Cardiac fibroblast (primary cell): ENCODE results near the gene PC.

ENCODE experiments used
- DNase-seq, 2 donors: peaks; one replicate each; pipeline versions ENCODE4 v3.0.0 to v3.0.0-alpha.2; 2010; ENCODE audit warnings: low read depth in 2 of 2
- H3K4me3 ChIP-seq, 2 donors: replicated peaks in 1 of 2; 1 replicate in 1 of 2; 2 replicates in 1 of 2; pipeline ENCODE4 v1.5.1; 2011; ENCODE audit warnings: low read depth in 2 of 2, low read length in 2 of 2, mild to moderate bottlenecking in 2 of 2, moderate library complexity in 1 of 2
- CTCF ChIP-seq: IDR thresholded peaks from one replicate; pipeline ENCODE4 v1.5.1; 2011; ENCODE audit warnings: low read depth, mild to moderate bottlenecking, low read length, inconsistent platforms

The PC gene

GRCh38 chr11:66976925-66977324, 18.7 kb upstream of the PC start:
- H3K4me3 ChIP-seq, result no peak overlapping the region
- no peak for TF ChIP-seq CTCF
- no peak for DNase-seq

- peak; percentile 31 to 34 for DNase-seq
- H3K4me3 ChIP-seq, result no peak overlapping the region
- peak; percentile 79 for TF ChIP-seq CTCF
Observed at GRCh38 chr11:66976028-66976467, 17.9 kb upstream of the PC start.

- DNase-seq, result no peak
- H3K4me3 ChIP-seq, result no peak overlapping the region
Observed at GRCh38 chr11:66975405-66976027, 17.3 kb upstream of the PC start.

GRCh38 chr11:66974724-66975404, 16.7 kb upstream of the PC start, which contains the start of gene C11orf86:
TSS of gene C11orf86 (plus strand) at chr11:66975304. CDS start at chr11:66975363, 59 bp downstream.
- H3K4me3 ChIP-seq, result no peak within 1 kb of the TSS
- no peak for TF ChIP-seq CTCF
- DNase-seq, result no peak

More at GRCh38 chr11:66975405-66976027, 17.3 kb upstream of the PC start:
- no peak for TF ChIP-seq CTCF

GRCh38 chr11:66973956-66974580, 15.9 kb upstream of the PC start:
- TF ChIP-seq CTCF, result no peak
- H3K4me3 ChIP-seq, result no peak overlapping the region
- peak in 1 of 2 donors; percentile 56 for DNase-seq

GRCh38 chr11:66971488-66971887, 13.3 kb upstream of the PC start:
- TF ChIP-seq CTCF, result no peak
- no peak overlapping the region for H3K4me3 ChIP-seq
- DNase-seq, result peak; percentile 15 to 44
